ENCODE results near the gene CYP24A1. TPM values are rescaled to one million over a fixed set of nuclear protein-coding genes. Genes with fewer than 3 reads are reported as not detected.
A peak's percentile ranks its signal among the peaks of the same experiment; 100 is the strongest.

CYP24A1 gene
- total RNA-seq, 2 donors from 2014 or later = not detected

DNA sequence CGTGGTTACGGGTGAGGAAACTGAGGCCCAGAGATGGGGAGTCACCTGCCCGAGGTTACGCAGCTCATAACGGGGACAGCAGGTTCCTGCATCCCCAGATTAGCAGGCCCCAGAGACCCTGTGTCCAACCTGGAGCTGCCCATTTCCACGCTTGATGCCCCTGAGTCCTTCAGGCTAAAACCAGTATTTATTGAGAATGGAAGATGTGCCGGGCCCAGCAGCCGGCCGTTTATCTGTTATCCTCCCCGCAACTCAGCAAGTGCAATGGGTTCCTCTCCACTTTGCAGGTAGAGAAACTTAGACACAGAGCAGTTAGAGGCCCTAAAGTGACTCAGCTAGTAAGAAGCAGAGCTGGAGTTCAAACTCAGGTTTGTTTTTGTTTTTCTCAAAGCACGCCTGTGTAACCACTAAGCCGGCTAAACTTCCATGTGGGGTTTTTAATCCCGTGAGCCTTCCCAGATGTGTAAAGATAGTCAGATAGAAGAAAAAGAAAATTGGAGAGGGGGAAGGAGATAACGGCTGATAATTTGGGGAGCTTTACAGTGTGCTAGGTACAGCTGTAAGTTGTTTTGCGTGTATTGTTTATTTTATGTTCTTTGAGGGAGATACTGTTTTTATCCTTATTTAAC, 34.9 kb upstream of the CYP24A1 start:
- ATAC-seq (no peak), DNase-seq (ENCODE audit: low spot score) (no peak)
- Mint-ChIP-seq H3K36me3 (no peaks in the 10 kb centered on the region), H3K4me3 (peak overlapping the region; percentile 93), H3K9me3 (no peaks in the 10 kb centered on the region), H3K27ac (peak overlapping the region; percentile 45 to 70), H3K27me3 (no peaks in the 10 kb centered on the region), H3K4me1 (ENCODE audit: low read depth in 2 of 2) (peaks cover 20 to 24% of the 10 kb centered on the region in 2 donors)

DNA sequence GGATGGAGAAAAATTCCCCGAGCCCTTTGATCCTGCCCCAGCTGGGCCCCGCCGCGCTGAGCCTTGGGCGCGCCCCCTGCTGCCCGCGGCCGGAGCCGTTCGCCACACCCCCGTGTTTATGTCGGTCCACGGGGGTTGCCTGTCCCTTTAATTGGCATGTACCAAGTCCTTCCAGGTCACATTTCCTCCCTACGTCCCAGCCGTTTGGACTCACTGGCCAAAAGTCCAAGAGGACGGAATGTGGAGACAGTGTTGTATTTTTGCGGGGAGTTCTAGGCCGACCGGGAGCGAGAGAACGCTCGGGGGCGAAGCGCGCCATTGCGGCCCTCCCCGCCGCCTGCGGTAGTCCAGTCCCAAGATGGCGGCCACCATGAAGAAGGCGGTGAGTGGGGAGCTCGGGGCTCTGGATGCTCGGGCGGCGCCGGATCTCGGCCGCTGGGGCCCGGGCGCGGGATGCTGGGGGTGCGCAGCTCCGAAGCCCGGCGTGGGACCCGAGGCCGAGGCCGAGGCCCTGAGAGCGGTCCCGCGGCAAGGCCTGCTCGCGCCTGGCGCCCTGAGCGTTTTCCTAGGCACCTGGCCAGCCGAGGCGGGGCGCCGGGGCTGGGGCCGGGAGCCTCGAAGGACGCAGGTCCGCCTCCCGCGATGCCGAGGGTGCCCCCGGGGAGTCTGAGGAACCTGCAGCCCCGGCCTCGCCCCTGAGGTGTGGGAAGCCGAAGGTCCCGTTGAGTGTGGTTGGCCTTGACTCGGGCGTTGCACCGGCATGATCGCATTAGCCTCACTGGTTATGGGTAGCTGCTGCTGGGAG, 34.2 kb upstream of the CYP24A1 start, which contains the start of gene PFDN4:
Gene PFDN4 (plus strand): TSS at position 345 of the 805 bp plus-strand sequence. CDS start 14 bp downstream, at position 359.
- DNase-seq (ENCODE audit: low spot score) = peak; percentile 89
- H3K4me3 Mint-ChIP-seq = peak within 1 kb of the TSS; percentile 93
- no peaks in the 10 kb centered on the region for H3K36me3 Mint-ChIP-seq
- peaks cover 20 to 24% of the 10 kb centered on the region in 2 donors for H3K4me1 Mint-ChIP-seq (ENCODE audit: low read depth in 2 of 2)
- peaks cover 0 to under 1% of the 10 kb centered on the region in 2 donors for H3K27me3 Mint-ChIP-seq
- H3K9me3 Mint-ChIP-seq = no peaks in the 10 kb centered on the region
- peak; percentile 96 to 97 for ATAC-seq
- peak within 1 kb of the TSS; percentile 98 to 99 for H3K27ac Mint-ChIP-seq

DNA sequence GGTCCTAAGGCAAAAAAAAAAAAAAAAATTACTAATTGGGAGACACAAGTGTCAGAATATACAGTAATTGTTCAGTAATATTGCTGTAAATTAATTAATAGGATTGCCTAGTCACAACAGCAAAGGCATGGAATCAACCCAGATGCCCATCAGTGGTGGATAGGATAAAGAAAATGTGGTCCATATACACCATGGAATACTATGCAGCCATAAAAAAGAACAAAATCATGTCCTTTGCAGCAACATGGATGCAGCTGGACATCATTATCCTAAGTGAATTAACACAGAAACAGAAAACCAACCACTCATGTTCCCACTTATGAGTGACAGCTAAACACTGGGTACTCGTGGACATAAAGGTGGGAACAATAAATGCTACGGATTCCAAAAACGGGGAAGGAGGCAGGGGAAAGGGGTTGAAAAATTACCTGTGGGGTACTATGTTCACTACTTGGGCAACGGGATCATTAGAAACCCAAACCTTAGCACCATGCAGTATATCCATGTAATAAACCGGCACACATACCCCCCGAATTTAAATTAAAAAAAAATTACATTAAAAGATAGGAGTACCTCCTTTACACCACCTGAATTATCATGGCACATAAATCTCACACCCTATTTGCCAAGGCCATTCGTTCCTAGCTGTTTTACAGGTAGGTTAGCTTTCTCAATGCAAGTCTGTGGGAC, 33.4 kb upstream of the CYP24A1 start:
- ATAC-seq = no peak
- H3K4me3 Mint-ChIP-seq = peak overlapping the region; percentile 93
- H3K27ac Mint-ChIP-seq = peak overlapping the region; percentile 98 to 99
- H3K9me3 Mint-ChIP-seq = no peaks in the 10 kb centered on the region
- no peaks in the 10 kb centered on the region for H3K36me3 Mint-ChIP-seq
- peaks cover 20 to 24% of the 10 kb centered on the region in 2 donors for H3K4me1 Mint-ChIP-seq (ENCODE audit: low read depth in 2 of 2)
- H3K27me3 Mint-ChIP-seq = peaks cover 3 to 8% of the 10 kb centered on the region in 2 donors
- DNase-seq (ENCODE audit: low spot score) = no peak

DNA sequence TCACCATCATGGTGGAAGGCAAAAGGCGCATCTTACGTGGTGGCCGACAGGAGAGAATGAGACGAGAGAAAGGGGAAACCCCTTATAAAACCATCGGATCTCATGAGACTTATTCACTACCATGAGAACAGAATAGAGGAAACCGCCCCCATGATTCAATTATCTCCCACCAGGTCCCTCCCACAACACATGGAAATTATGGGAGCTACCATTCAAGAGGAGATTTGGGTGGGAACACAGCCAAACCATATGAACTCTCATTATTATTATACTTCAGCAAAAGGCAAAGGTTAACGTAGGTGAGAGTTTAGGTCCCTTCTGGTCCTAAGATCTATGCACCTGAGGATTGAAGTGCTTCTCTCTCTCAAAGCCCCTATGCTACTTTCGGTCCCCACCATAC, 31.7 kb upstream of the CYP24A1 start:
- H3K36me3 Mint-ChIP-seq = no peaks in the 10 kb centered on the region
- H3K27me3 Mint-ChIP-seq = peaks cover 3 to 9% of the 10 kb centered on the region in 2 donors
- ATAC-seq = no peak
- no peak overlapping the region for H3K27ac Mint-ChIP-seq
- H3K4me1 Mint-ChIP-seq (ENCODE audit: low read depth in 2 of 2) = peaks cover 15 to 20% of the 10 kb centered on the region in 2 donors
- DNase-seq (ENCODE audit: low spot score) = no peak
- H3K4me3 Mint-ChIP-seq = no peak overlapping the region
- no peaks in the 10 kb centered on the region for H3K9me3 Mint-ChIP-seq

DNA sequence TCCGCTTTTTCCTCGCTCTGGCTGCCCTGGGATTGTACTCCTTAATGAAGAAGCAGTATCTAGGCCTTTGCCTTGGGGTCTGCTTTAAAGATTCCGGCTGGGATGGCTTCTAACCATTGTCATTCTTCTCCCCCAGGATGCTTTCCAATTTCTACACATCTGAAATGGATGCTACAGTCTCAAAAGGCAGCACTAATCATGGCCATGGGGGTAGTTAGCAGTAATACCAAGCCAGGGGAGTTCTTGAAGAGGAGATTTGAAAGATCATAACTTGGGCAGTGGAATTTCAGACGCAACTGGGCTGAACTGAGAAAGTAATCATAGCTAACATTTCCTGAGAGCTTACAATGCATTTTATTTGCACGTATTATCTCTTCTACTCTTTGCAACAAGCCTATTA, 30.7 kb upstream of the CYP24A1 start:
- H3K27ac Mint-ChIP-seq = no peak overlapping the region
- no peaks in the 10 kb centered on the region for H3K9me3 Mint-ChIP-seq
- peaks cover 8 to 10% of the 10 kb centered on the region in 2 donors for H3K4me1 Mint-ChIP-seq (ENCODE audit: low read depth in 2 of 2)
- H3K4me3 Mint-ChIP-seq = no peak overlapping the region
- ATAC-seq (no peak), DNase-seq (ENCODE audit: low spot score) (no peak)
- no peaks in the 10 kb centered on the region for H3K36me3 Mint-ChIP-seq
- H3K27me3 Mint-ChIP-seq = peaks cover 3 to 9% of the 10 kb centered on the region in 2 donors

DNA sequence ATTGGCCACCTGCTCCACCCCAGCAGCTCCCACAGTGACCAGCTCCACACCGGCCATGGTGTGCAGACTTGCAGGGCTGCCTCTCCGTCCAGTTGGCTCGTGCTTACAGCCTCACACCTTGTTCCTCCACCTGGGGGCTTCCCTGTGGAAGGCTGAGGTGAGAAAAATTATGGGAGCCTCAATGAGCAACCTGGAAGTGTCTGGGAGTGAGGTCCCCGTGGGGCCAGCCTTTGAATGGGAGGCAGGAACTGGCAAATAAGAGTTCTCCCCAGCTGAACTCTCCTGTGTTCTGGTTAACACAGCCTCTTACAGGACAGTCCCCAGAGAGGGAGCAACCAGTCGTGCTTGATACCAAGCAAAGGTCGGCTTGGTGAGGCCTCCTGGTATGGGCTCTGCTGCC, 30.3 kb upstream of the CYP24A1 start:
- Mint-ChIP-seq H3K9me3 (no peaks in the 10 kb centered on the region), H3K27me3 (peaks cover 6 to 9% of the 10 kb centered on the region in 2 donors)
- no peak for ATAC-seq

DNA sequence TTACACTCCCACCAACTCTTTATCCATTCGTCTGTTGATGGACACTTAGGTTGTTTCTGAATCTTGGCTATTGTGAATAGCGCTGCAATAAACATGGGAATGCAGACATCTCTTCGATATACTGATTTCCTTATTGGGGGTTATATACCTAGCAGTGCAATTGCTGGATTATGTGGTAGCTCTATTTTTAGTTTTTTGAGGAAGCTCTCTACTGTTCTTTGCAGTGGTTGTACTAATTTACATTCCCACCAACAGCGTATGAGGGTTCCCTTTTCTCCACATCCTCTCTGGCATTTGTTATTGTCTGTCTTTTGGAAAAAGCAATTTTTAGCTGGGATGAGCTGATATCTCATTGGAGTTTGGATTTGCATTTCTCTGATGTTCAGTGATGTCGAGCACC, 29.5 kb upstream of the CYP24A1 start:
- no peaks in the 10 kb centered on the region for H3K9me3 Mint-ChIP-seq
- no peak overlapping the region for H3K4me3 Mint-ChIP-seq
- H3K27ac Mint-ChIP-seq = no peak overlapping the region

More for the DNA sequence above, 30.3 kb upstream of the CYP24A1 start:
- Mint-ChIP-seq H3K27ac (no peak overlapping the region), H3K36me3 (no peaks in the 10 kb centered on the region), H3K4me3 (no peak overlapping the region), H3K4me1 (ENCODE audit: low read depth in 2 of 2) (peaks cover 6 to 10% of the 10 kb centered on the region in 2 donors)
- no peak for DNase-seq (ENCODE audit: low spot score)

DNA sequence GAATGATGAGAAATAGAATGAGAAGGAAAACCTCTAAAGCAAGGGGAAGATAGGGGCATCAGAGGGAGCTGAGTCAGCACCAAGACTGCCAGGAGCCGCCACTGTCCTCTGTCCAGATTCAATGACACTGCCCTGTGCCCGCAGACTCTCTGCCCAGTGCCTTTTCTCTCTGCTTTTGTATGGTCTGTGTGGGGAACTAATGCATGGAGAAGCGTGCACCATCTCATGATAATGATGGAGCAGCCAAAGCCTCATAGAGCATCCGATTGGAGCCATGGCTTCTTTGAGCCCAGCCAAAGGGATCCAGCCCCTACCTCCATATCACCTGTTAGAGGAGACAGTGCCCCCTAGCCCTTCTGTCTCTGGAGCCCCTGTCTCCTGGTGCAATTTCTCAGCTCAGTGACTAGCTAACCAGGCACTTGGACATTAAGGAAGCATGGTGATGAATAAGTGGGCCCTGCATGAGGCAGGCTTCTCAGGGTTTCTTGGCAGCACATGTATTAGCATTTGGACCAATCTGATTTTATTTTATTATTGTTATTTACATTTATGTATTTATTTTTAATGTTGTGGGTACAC, 27.6 kb upstream of the CYP24A1 start:
- Mint-ChIP-seq H3K4me3 (no peak overlapping the region), H3K27ac (no peak overlapping the region), H3K27me3 (peaks cover 6 to 9% of the 10 kb centered on the region in 2 donors), H3K4me1 (ENCODE audit: low read depth in 2 of 2) (peaks cover 0 to 4% of the 10 kb centered on the region in 2 donors), H3K9me3 (no peaks in the 10 kb centered on the region), H3K36me3 (no peaks in the 10 kb centered on the region)
- no peak for ATAC-seq
- no peak for DNase-seq (ENCODE audit: low spot score)

More for the DNA sequence above, 29.5 kb upstream of the CYP24A1 start:
- peaks cover 0 to 4% of the 10 kb centered on the region in 2 donors for H3K4me1 Mint-ChIP-seq (ENCODE audit: low read depth in 2 of 2)
- ATAC-seq = no peak
- no peaks in the 10 kb centered on the region for H3K36me3 Mint-ChIP-seq
- no peak for DNase-seq (ENCODE audit: low spot score)
- peaks cover 6 to 9% of the 10 kb centered on the region in 2 donors for H3K27me3 Mint-ChIP-seq

DNA sequence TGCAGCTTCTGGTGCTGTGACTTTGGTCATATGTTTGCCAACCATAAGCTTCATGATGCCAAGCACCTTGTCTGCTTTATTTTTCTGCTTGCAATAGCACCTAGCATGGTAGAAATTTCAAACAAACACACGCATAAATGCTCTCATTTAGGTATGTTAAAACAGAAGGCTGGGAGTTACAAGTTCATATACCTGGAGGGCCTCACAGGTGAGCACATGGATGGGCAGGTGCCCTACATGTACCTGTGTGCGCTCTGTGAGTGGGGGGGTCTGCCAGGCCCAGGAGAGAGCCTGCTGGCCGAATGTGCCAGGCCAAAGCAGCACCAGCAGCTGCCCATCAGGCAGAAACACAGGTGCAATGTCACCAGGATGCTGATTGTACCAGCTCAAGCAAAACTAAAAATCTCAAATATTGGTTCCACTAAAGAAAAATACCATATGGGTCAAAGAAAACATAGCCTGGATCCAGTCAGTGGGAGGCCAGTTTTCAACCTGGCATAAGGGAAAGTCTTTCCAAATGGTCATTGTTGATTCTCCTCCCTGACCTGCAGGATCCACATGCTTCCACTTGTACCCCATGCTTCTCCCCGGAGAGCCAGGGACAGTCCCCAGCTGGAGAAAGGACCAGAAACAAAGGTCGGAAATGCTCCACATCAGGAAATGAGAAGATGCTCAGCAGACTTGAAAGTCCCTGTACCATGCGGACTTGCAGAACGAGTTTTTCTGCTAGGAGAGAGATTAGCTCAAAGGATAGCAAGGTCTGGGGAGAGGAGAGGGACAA, 26.9 kb upstream of the CYP24A1 start:
- H3K27ac Mint-ChIP-seq = no peak overlapping the region
- DNase-seq (ENCODE audit: low spot score) (no peak), ATAC-seq (no peak)
- peaks cover 12% of the 10 kb centered on the region in 2 donors for H3K27me3 Mint-ChIP-seq
- no peaks in the 10 kb centered on the region for H3K36me3 Mint-ChIP-seq
- H3K4me3 Mint-ChIP-seq = no peak overlapping the region
- H3K9me3 Mint-ChIP-seq = no peaks in the 10 kb centered on the region
- H3K4me1 Mint-ChIP-seq (ENCODE audit: low read depth in 2 of 2) = peaks cover 0 to 4% of the 10 kb centered on the region in 2 donors

DNA sequence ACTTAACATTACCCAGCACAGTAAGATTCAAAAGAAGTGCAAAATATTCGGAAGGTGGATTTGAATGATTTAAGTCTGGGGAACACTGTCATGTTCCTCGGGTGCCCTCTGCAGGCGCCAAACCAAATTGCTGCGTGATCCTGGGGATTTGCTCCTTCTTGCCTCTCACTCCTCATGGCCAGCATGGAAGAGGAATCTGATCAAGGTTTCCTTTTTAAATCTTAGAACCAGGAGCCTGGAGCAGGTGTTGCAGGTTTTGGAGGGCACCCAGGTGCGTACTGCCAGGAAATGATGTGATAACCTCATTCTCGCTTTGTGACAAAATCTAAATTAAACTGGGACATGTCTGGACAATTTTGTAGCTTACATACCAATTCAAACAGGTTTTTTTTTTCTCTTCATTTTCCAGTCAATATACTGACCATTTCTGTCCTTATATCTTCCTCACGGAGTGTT, 26.0 kb upstream of the CYP24A1 start:
- H3K4me1 Mint-ChIP-seq (ENCODE audit: low read depth in 2 of 2) = peaks cover 0 to 4% of the 10 kb centered on the region in 2 donors
- ATAC-seq = peak; percentile 31 to 72
- H3K9me3 Mint-ChIP-seq = no peaks in the 10 kb centered on the region
- H3K36me3 Mint-ChIP-seq = no peaks in the 10 kb centered on the region
- peak; percentile 74 for DNase-seq (ENCODE audit: low spot score)
- H3K27ac Mint-ChIP-seq = no peak overlapping the region
- no peak overlapping the region for H3K4me3 Mint-ChIP-seq
- H3K27me3 Mint-ChIP-seq = peaks cover 13 to 16% of the 10 kb centered on the region in 2 donors

DNA sequence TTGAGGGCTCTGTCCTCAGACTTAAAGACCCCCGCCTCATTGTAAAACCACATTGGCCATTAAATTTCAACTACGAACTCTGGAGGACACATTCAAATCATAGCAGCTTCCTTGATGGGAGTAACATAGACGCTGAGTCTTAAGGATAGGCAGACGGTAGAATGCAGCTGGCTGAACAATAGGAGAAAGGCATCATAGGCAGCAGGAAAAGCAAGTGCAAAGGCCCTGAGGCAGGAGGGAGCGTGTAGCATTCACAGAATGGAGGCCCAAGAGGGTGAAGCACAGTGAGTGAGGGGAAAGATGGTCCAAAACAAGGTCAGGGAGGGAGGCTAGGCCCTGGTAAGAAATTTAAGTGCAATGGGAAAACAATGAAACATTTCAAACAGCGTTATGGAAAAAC, 25.5 kb upstream of the CYP24A1 start:
- ATAC-seq (no peak), DNase-seq (ENCODE audit: low spot score) (no peak)
- H3K27me3 Mint-ChIP-seq = peaks cover 13 to 16% of the 10 kb centered on the region in 2 donors
- H3K9me3 Mint-ChIP-seq = no peaks in the 10 kb centered on the region
- H3K36me3 Mint-ChIP-seq = no peaks in the 10 kb centered on the region
- H3K4me3 Mint-ChIP-seq = no peak overlapping the region
- H3K4me1 Mint-ChIP-seq (ENCODE audit: low read depth in 2 of 2) = peaks cover 0 to 4% of the 10 kb centered on the region in 2 donors
- no peak overlapping the region for H3K27ac Mint-ChIP-seq

DNA sequence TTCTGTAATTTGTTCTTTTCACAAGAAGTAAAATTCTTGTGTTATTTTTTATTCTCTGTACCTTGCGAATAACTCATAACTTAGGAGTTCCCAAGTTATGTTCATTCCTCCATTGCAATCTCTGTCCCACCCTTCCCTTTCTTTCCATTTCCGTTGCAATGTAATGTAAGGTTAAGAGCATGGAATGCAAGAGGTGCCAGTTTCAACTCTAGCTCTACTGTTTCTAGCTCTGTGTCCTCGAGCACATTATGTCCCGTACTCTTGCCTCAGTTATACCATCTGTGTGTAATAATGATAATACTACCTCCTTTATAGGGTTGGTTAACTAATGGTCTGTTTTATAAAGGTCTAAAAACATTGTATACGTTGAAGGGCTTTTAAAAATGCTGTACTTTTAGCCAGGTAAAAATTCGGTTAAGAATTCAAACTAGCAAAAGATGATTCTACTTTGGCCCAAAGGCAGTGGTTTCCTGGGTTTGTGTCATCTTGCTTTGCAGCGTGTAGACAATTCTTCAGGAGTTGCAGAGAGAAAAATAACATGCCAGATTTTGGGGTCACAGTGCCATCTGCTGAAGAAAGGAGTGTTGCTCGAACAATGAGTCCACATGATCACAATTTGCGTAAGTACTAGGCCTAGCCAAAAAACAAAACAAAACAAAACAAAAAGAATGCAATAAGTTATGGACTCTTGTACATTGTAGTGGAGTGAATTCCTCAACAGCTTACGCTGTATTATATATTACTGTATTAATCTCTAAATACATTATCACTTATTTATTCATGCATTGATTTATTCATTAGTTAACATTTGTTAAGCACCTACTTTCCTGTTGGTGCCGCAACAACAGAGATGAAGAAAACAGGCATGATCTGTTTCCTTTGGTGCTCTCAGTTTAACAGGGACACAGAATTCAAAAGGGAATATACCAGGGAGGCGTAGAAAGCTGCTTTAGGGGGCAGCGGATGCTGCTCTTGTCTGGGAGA, 24.1 kb upstream of the CYP24A1 start:
- H3K4me3 Mint-ChIP-seq = no peak overlapping the region
- ATAC-seq (no peak), DNase-seq (ENCODE audit: low spot score) (no peak)
- no peaks in the 10 kb centered on the region for H3K36me3 Mint-ChIP-seq
- H3K4me1 Mint-ChIP-seq (ENCODE audit: low read depth in 2 of 2) = peaks cover 0 to 4% of the 10 kb centered on the region in 2 donors
- H3K9me3 Mint-ChIP-seq = no peaks in the 10 kb centered on the region
- no peak overlapping the region for H3K27ac Mint-ChIP-seq
- H3K27me3 Mint-ChIP-seq = peaks cover 19 to 22% of the 10 kb centered on the region in 2 donors
